ENCODE measurements around the gene ARFGEF2. TPM values are rescaled to one million over a fixed set of nuclear protein-coding genes. Genes with fewer than 3 reads are reported as not detected.

Gene ARFGEF2
- total and polyA plus RNA-seq, 2 of the 8 experiments (the other 6 are each of a cell fraction or from before 2014, with no cell fraction given), result 8.1 to 21.8 TPM

DNA sequence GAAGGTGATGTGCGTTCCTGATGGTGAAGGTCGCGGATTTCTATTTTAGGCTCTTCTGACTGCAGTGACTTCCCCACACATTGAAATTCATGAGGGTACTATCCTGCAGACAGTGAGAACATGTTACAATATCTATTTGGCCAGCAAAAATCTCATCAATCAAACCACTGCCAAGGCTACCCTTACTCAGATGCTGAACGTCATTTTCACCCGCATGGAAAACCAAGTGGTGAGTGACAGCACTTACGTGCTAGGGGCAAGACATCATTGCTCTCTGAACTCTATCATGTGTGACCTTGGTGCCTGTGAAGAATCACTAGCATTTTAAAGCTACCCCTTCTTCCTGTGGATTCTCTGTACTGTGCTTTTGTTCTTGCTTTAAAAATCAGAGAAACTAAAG is 31.1 kb downstream of the ARFGEF2 start:
- Histone ChIP-seq H3K14ac (ENCODE audit: insufficient read length) (no peak overlapping the region), H4K5ac (ENCODE audit: insufficient read length, low read depth, low read length) (no peak overlapping the region), H3K4ac (replicated peaks; ENCODE audit: insufficient read length, low read depth, low read length) (no peak overlapping the region), H4K20me1 (replicated peaks in 1 of 2; ENCODE audit: control insufficient read depth in 1 of 2, insufficient read depth in 2 of 2, low read length in 2 of 2) (peaks cover 3 to 5% of the 10 kb centered on the region in 2 experiments), H2BK120ac (replicated peaks; ENCODE audit: low read depth, low read length) (no peak overlapping the region), H3K56ac (replicated peaks; ENCODE audit: insufficient read length, low read depth, low read length) (no peak overlapping the region), H2BK5ac (ENCODE audit: low read depth, low read length) (no peak overlapping the region), H4K8ac (ENCODE audit: extremely low read depth, insufficient read depth, low read length) (no peak overlapping the region), H4K91ac (replicated peaks; ENCODE audit: insufficient read length, low read length) (no peak overlapping the region), H3K4me1 (replicated peaks in 1 of 4; ENCODE audit: control insufficient read depth in 3 of 4, insufficient read depth in 4 of 4, low read length in 3 of 4) (peaks cover 0 to 2% (median 0%) of the 10 kb centered on the region in 4 experiments; a peak in 1 of 7 replicates), H3K27ac (ENCODE audit: low read depth, low read length) (no peak overlapping the region), H3K4me2 (ENCODE audit: insufficient read depth in 1 of 2, low read depth in 2 of 2, low read length in 2 of 2) (no peak overlapping the region), H3K27me3 (replicated peaks in 1 of 4; ENCODE audit: control insufficient read depth in 3 of 4, extremely low read depth in 1 of 4, insufficient read depth in 3 of 4, low read length in 3 of 4) (no peaks in the 10 kb centered on the region), H3K9me3 (ENCODE audit: insufficient read depth in 2 of 2, low read depth in 1 of 2, low read length in 1 of 2) (no peaks in the 10 kb centered on the region), H3K9ac (replicated peaks in 1 of 4; ENCODE audit: extremely low read depth in 1 of 4, low read depth in 3 of 4, low read length in 3 of 4) (no peak overlapping the region), H3K79me1 (ENCODE audit: low read depth, low read length) (no peaks in the 10 kb centered on the region), H3K18ac (ENCODE audit: extremely low read depth, low read length) (no peak overlapping the region), H2AK5ac (ENCODE audit: low read depth, low read length) (no peak overlapping the region), H2BK15ac (ENCODE audit: low read length) (no peak overlapping the region), H3K23me2 (ENCODE audit: low read depth, low read length) (no peaks in the 10 kb centered on the region), H2BK20ac (ENCODE audit: low read length) (no peak overlapping the region), H2AFZ (ENCODE audit: low read length) (no peak overlapping the region), H3K23ac (ENCODE audit: insufficient read length) (no peak overlapping the region), H3K4me3 (ENCODE audit: extremely low read depth in 1 of 4, insufficient read depth in 2 of 4, low read depth in 3 of 4, low read length in 4 of 4) (no peak overlapping the region), H3K36me3 (ENCODE audit: control insufficient read depth in 2 of 4, insufficient read depth in 4 of 4, low read length in 3 of 4) (peaks cover 17 to 31% (median 27%) of the 10 kb centered on the region in 4 experiments), H2BK12ac (ENCODE audit: low read depth, low read length) (no peak overlapping the region), H3K79me2 (ENCODE audit: control insufficient read depth in 1 of 2, insufficient read depth in 2 of 2, low read length in 2 of 2) (no peaks in the 10 kb centered on the region; a peak in 1 of 4 replicates)
- WGBS, 2 experiments (ENCODE audit: extremely low coverage in 1 of 2, insufficient coverage in 1 of 2, insufficient read length in 1 of 2, insufficient replicate concordance in 2 of 2, low coverage in 1 of 2, low lambda C conversion rate in 2 of 2, missing lambda C conversion rate in 1 of 2), result 98% methylated on average over 6 of the region's 6 CpGs; no CpG with 5 or more reads in 1 of the 2 experiments
- ChIA-PET POLR2A (ENCODE audit: partially characterized antibody) (interaction anchor here (0.6 kb wide), 1 partner anchor 7 kb away, joined by 4 read pairs; no protein-coding TSS in a partner anchor), CTCF (ENCODE audit: partially characterized antibody) (no interaction called here)
- FAIRE-seq, result no peak
- TF ChIP-seq, protein P1, sequence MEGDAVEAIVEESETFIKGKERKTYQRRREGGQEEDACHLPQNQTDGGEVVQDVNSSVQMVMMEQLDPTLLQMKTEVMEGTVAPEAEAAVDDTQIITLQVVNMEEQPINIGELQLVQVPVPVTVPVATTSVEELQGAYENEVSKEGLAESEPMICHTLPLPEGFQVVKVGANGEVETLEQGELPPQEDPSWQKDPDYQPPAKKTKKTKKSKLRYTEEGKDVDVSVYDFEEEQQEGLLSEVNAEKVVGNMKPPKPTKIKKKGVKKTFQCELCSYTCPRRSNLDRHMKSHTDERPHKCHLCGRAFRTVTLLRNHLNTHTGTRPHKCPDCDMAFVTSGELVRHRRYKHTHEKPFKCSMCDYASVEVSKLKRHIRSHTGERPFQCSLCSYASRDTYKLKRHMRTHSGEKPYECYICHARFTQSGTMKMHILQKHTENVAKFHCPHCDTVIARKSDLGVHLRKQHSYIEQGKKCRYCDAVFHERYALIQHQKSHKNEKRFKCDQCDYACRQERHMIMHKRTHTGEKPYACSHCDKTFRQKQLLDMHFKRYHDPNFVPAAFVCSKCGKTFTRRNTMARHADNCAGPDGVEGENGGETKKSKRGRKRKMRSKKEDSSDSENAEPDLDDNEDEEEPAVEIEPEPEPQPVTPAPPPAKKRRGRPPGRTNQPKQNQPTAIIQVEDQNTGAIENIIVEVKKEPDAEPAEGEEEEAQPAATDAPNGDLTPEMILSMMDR (IDR thresholded peaks at IDR 0.05; ENCODE audit: control extremely low read depth in 1 of 3, insufficient read depth in 1 of 3, low read depth in 1 of 3, low read length in 3 of 3), result no peak
- TF ChIP-seq SUZ12 (IDR thresholded peaks at IDR 0.05; ENCODE audit: low read length) (no peak), RNF2 (IDR thresholded peaks at IDR 0.05; ENCODE audit: borderline replicate concordance, low read depth, low read length, missing control alignments, poor library complexity, severe bottlenecking) (no peak), SIRT6 (IDR thresholded peaks at IDR 0.05; ENCODE audit: low read length) (no peak)
- DNase-seq (ENCODE audit: low read depth in 1 of 2, low spot score in 2 of 2), result no peak

All from H1 (cell line).